ENCODE measurements around the gene MEGF11.

DNA sequence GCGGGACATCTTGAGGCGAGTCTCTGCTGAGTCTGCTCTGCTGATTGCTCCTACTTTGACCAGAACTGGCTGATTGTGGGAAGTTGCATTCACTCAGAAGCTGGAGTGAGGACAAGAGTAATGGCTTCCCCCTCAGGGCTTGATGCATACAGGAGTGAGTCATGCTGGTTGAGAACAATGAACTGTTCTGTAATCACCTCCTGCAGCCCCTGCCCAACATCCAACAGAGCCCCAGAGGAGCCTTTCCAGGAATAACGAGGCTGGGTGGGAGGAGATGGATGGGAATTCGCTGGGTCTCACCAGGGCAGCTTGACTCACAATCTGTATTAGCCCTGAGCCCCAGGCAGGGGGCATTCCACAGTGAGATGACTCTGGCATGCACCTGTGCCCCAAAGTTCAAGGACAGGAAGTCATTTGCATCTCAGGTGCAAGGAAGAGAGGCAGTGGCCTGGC is 299.2 kb downstream of the MEGF11 start:
- TF ChIP-seq CTCF (IDR thresholded peaks at IDR 0.05): no peak
- TF ChIP-seq POLR2A (IDR thresholded peaks at IDR 0.05): no peak
